Activated T-cell treated with anti-CD3 and anti-CD28 coated beads for 1 hour (primary cell): Measurements from ENCODE around the gene PBLD.

Source experiments
- DNase-seq: peaks from one replicate; pipeline ENCODE4 v3.0.0-alpha.2; 2020; ENCODE audit warnings: low read depth

PBLD gene

DNA sequence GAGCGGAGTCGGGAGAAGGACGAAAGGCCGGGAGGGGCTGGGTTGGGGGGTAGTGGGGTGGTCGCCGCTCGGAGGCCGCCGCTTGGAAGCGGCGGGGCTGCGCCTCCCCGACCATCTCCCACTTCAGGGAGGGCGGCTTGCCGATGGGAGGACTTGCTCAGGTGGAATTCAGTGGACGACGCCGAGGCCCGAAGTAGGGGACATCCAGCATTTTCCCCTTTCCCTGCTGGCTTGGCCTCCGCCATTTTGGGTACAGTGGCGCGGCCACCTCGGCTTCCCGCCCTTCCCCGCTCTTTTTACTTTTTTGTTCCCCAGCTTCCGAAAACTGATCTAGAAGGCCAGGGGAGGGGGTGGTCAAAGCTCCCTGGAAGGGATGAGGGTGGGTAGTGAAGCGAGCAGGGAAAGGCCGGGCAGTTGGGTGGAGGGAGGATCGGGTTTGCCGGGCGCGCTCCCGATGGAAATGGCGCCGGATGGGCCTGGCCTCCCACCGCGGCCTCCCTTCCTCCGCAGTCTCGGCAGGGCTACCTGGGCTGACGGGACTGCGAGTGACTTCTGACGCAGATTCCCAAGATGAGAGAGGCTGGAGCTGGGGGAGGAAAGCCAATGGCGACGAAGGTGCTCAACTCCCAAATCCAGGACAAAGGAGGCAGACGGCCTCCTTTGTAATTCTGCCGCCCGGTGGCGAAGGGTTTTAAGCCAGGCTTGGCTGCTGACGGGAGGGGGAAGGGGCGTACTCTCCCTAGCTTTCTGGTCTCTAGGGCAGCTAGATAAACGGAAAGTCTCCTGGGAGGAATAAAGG, at the start of gene PBLD:
Gene PBLD (minus strand): TSS at position 670 of the 799 bp plus-strand sequence. CDS start 26,084 bp downstream, outside the sequence.
- DNase-seq = peak; percentile 36

DNA sequence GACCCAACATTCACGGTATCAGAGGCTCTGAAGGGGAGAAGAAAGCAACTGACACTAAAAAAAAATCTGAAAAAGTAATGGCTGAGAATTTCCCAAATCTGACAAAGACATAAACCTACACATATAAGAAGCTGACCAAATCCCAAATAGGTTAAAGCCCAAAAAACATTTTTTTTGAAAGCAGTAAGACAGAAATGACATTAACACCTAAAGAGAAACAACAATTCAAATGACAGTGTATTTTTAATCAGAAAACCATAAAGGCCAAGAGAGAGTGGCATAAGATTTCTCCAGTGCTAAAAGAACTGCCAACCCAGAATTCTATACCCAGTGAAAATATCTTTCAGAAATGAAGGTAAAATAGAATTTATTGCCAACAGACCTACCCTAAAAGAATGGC, 38.9 kb upstream of the PBLD start:
- no peak for DNase-seq

DNA sequence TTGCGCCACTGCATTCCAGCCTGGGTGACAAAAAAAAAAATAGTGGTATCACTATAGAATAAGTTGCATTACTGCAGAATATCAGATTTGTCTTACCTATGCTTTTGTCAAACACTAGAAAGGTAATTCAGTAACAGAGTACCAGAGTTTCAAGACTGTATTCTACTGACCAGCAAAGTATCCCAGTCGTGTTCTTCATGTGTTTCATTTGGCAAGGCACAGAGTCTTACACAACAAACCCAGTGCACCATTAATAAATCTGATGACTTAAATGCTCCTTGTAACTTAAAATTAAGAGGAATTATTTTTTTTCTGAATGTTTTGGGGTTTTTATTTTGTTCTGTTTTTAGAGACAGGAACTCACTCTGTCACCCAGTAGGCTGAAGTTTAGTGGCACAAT, 34.4 kb upstream of the PBLD start:
- DNase-seq = no peak

DNA sequence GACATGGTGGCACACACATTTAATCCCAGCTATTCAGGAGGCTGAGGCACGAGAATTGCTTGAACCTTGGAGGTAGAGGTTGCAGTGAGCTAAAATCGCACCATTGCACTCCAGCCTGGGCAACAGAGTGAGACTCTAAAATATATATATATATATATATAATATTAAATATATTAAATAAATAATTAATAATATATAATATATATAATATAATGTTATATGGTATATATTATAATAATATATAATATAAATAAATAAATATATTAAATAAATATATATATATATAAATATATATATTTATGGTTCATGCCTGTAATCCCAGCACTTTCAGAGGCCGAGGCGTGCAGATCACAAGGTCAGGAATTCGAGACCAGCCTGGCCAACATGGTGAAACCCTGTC, 33.9 kb upstream of the PBLD start:
- no peak for DNase-seq

DNA sequence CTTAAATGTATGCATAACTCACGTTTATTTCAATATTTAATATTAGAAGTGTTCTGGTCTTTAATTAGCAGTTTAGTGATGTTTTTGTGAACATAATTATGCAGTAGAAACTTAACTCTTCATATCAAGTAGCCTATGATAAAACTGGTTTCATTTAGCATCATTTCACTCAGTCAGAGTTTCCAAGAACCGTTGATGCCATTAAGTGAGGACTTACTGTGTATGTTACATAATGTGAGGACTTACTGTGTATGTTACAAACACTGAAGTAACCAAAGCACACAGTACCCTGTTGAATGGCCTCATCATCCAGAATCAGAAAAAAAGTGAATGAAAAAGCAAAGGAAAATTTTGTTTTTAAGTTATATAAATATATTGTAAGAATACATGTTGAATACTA, 32.9 kb upstream of the PBLD start:
- DNase-seq = no peak

DNA sequence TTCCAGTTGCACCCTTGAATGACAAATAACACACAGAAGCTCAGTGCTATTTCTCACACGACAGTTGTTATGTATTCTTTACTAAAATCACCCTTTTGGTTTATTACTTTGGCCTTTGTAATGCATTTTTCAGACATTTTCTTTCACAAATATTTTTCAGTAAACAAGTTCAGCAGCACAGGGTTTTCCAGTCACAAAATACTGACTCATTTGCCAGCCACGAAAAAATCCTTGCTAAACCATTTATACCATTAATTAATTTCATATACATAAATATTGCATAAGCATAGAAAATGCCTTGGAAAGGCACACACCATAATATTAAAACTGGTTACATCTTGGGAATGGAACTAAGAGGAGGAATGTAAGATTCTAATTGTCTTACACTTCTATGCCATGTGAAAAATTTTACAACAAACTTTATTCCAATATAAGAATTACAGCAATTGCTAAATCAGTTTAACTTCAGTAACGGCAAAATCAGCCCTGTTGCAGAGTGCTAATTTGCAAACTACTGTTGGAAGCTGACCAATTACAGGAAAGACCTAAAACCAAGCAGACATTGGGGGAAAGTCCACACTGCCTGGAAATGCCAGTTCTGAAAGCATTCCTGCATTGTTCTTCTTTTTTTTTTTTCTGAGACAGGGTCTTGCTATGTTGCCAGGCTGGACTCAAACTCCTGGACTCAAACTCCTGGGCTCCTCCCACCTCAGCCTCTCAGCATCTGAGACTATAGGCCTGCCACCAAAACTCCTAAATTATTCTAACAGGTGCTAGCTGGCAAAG, 31.6 kb upstream of the PBLD start:
- DNase-seq = no peak

DNA sequence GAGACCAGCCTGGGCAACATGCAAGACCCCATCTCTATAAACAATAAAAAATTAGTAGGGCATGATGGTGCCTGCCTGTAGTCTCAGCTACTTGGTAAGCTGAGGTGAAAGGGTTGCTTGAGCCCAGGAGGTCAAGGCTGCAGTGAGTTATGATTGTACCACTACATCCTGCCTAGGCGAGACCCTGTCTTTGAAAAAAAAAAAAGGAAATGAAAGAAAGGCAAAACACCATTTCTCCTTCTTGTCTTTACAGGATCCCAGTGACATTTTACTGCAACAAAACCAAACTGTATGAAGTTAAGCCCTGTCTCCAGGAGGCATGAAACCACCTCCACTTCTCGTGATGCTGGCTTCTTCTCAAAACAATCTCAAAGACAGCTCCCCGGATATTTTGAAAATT, 29.9 kb upstream of the PBLD start:
- DNase-seq = no peak

DNA sequence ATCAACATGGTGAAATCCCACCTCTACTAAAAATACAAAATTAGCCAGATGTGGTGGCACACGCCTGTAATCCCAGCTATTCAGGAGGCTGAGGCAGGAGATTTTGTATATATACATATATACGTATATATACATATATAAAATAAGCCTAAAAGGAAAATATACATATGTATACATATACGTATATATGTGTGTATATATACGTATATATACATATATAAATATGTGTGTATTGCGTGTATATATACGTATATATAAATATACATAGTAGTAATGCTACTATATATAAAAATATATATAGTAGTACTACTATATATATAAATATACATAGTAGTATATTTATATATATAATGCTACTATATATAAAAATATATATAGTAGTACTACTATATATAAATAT, 26.5 kb upstream of the PBLD start:
- no peak for DNase-seq

DNA sequence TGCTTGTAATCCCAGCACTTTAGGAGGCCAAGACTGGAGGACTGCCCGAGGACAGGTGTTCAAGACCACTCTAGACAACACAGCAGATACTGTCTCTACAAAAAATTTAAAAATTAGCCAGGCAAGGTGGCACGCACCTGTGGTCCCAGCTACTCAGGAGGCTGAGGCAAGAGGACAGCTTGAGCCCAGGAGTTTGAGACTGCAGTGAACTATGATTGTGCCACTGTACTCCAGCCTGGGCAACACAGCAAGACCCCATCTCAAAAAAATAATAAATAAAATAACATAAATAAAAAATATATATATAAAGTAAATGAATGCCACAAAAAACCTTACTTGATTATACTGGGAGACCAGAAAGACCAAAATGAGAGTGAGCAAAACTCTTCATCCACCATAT, 20.8 kb upstream of the PBLD start:
- no peak for DNase-seq

DNA sequence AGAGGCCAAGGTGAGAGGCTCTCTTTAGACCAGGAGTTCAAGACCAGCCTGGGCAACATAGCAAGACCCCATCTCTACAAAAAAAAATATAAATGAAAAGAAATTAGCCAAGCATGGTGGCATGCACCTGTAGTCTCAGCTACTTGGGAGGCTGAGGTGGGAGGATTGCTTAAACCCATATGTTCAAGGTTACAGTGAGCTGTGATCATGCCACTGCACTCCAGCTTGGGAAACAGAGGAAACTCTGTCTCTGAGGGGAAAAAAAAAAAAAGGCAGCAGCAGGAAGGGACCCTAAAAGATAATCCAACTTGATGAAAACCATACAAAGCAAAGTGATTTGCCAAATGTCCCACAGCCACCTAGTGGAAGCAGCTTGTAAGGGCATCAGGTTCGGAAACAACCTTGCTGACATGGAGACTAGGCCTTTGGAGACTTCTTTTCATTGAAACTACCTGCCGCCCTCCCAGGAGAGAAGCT, 15.6 kb upstream of the PBLD start:
- DNase-seq = peak; percentile 22

DNA sequence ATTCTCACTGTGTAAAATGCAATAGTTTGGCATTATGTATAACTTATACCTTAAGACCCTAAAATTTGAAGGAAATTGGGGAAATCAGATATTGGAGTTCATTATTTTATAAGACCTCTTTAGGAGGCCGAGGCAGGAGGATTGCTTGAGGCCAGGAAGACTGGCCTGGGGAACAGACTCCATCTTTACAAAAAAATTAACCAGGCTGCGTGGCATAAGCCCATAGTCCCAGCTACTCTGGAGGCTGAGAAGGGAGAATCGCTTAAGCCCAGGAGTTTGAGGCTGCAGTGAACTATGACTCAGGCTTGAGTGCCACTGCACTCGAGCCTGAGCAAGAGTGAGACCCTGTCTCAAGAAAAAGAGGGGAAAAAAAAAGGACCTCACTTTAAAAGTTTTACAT, 14.0 kb upstream of the PBLD start:
- no peak for DNase-seq

DNA sequence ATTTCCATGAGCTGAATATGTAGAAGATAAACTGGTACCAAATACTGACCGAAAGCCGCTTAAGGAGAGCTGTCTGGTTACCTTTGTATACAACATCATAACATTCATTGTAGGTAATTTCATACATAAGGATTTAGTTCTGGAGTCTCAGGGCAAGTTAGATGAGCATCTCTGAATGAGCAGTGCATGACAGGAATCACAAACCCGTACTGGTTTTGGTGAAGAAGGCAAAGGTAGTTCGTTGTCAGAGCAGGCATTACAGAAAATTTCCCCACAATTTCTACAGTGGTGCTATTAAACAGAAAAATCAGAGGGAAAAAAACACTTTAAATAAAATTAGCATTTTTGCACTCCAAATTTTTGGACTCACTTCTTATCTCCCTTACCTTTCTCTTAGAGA, 12.9 kb upstream of the PBLD start:
- DNase-seq = no peak

DNA sequence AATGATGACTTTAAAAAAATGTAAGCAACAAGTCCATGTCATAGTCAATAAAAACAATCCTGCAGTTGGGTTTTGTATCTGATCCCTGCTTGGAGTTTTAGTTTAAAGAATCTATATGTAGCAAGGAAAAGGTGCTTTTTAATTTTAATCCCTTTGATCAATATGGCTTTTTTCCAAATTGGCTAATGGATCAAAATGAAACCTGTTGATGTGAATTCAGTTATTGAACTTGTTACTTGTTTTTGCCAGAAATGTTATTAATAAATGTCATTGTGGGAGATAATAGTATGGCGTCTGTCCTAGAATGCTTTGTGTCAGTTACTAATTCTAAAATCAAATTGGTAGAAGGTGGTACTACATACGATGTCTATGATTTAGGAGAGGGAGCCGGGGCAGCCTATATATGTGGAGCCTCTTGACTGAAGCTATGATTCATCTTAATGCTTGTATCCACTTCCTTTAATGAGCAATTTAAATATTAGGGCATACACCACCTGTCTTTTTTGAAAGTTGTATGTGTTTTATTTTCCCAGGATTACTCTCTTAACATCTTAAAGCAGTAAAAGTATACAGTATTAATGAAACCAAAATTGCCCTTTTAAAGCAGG, 10.3 kb upstream of the PBLD start:
- DNase-seq = no peak

DNA sequence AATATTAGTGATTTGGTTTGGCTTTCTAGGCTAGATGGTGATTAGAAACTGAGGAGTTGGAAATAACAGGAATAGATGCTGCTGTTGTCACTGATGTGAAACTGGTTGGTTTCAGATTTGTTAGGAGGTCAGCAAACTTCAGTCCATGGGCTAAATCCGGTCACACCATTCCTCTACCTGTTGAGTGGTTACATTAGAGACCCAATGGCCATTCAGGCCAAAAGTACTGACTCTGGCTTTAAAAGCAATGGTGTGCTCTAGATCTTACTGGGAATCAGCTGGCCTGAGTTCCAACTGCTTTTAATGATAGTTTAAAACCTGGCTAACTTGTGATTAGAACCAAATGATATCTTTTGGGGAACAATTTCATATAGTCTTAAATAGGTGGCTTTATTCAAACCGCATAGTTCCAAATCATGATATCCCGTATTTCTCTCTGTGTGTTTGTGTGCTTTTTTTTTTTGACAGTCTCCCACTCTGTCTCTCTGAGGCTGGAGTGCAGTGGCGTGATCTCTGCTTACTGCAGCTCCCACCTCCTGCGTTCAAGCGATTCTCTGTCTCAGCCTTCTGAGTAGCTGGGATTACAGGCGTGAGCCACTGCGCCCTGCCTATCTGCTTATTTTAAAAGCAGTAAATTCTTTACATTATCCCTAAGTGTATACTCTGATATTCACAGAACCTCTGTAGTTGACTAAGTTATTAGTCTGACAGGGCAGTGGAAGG, 7.8 kb upstream of the PBLD start:
- no peak for DNase-seq

DNA sequence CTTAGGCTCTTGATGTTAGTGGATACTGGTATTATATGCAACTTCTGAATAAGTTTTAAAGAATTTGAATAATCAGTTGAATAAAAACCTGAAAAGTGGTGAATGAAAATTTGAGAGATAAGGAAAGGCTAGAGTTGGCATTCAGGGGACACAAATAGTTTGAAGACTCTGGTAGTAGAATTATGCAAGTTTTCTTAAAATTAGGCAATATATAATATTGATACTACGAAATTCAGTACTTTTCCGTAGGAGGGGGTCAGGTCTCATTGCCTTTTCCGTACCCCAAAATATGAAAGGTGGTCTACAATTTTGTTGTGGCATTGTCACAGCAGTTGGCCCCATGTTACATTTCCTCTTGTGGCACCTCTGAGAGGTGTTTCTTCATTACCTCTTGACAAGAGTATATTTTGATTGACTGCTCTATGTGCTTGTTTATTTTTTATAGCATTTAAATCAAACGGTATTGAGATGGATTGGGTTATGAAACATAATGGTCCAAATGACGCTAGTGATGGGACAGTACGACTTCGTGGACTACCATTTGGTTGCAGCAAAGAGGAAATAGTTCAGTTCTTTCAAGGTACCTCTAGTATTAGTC, 4.1 kb upstream of the PBLD start:
- no peak for DNase-seq

DNA sequence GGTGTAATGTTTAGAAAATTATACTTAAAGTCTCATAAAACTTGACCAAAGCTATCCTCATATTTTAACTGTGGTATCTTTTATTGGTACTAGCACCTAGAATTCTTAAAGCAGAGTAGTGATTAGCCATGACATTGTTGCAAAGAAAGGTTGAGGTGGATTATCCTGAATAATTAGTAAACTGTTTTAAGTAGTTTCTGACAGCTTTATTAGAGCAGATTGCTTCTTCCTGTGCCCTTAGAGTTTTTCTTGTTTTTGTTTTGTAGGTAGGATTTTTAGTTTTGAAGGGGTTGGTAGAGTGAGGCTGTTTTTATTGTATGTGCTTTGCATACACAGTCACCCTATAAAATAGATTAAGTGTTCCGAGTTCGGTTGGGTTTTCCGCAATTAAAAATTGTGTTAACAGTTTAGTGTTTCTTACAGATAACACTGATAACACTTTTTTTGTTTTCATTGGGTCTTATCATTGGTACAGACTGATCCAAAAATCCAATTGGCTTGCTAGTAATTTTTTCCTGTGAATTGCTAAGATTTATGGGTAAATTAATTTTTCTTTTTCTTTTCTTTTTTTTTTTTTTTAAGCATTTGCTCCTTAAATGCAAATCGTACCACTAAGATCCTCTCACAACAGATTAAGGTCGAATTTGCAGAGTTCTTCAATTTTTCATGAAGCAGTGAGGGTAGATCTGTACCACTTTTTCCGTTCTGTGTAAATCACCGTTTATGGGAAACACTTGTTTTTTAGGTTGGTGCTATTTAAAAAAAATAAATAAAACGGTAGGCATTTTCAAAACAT, 2.1 kb upstream of the PBLD start:
- DNase-seq = no peak

DNA sequence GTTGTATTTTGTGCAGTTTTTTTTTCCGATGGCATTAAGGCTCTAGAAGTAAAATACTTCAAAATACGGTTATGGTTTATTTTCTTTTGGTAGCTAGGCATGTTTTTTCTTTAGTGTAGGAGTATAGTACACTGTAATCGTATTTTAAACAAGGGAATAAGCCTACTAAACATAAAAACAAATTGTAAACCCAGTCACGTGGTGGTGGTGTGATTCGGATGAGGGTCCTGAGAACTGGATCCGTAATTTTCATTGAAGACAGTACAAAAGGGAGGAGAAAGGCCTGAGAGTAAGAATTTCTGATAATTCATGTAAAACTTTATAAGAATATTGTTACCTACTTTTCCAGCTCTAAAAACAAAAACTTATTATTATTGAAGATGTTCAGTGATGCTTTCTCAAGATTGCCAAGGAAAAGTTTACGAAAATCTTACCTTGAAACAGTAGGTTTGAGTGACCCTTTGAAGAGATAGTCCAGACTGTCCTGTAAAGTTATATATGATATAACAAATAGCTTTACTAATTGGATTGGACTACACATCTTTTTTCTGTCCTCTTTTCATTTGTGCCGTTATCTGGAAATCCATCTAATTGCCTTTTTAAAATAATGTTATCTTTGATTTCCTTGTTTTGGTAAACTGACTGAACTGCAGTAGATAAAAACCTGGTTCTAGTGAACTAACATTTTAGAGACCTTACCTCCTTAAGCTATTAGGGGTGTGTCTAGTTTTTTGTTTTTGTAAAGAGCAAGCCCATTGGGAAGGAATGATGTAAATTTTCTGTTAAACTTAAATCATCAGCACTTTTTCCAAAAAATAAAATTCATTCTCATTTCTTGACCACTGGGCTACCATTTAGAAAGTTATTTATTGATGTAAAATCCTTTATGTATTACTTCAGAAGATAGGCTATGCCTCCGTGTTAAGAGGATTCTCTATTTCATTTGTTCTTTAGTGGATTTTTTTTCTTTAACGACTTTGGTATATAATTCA, 1.0 kb upstream of the PBLD start:
- no peak for DNase-seq

DNA sequence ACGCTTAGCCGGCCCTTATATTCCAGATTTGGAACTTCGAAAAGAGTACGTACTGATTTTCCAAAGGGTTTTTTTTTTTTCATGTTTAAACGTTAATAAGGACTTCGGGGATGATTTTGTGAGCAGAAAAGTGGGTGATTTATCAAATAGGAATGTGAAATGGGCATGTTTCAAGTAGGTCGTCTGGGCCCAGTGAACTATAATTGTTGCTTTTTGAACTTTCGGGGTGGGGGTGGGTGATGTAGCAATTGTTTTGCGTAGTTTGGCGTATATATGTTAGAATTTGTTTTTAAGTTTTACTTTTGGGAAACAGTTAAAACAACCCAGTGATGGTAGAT, 299 bp upstream of the PBLD start:
- no peak for DNase-seq

DNA sequence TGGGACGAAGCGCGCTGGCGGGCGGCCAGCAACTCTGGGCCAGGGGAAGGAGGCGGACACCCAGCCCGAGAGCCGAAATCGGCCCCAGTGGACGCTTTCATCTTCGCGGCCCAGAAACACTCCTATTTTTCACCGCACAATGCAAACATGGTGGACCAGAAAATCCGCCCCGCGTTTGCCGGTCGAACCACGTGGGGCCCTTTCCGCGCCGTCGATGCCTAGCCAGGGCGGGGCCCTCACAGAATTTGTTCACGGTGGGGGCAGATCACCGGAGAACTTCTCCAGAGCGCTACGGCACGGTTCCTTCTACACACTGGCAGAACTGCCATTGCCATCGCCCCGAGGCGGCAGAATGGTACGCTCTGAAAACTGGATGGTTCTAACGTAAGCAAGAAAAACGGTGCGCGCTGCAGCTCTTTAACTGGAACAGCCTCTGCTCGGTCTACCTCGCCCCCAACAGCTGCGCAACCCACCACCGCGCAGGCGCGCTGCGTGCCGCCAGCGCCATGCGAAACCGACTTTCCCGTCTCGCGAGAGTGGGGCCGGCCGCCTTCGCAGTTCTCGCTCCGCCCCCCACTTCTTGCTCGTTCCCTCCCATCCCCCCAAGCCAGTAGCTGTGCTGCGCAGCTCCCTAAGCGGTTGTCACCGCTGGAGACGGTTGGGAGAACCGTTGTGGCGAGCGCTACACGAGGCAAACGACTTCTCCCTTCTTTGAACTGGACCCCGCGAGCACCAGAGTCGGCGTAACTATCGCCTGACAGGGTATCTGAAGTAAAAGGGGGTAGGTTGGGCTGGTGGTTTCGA, 1.1 kb downstream of the PBLD start, which contains the start of gene HNRNPH3:
Gene HNRNPH3 (plus strand): TSS at position 610 of the 804 bp plus-strand sequence. CDS start 5,158 bp downstream, outside the sequence.
- peak; percentile 99 for DNase-seq
